ENCODE results near the gene TLL2. TPM values are rescaled to one million over a fixed set of nuclear protein-coding genes. Genes with fewer than 3 reads are reported as not detected.

The TLL2 gene
- total RNA-seq, 120 experiments from 2014 or later: 1.8 to 14.6 (median 4.2) TPM

Other genes with a start within 250 kb of the TLL2 start
- gene BLNK, start 242.4 kb downstream of the TLL2 start, total RNA-seq: 10 to 100 TPM in 16 of 120 experiments, 1 to 10 TPM in 104; 1.1 to 14.8 (median 5.8) TPM
- under 1 TPM in 2 of 120 experiments, not detected in 118; 0.29 to 0.35 TPM for gene DNTT, start 209.5 kb downstream of the TLL2 start, total RNA-seq
- 100 to 1,000 TPM in 24 of 120 experiments, 10 to 100 TPM in 94, 1 to 10 TPM in 2; 4.3 to 287 (median 60.3) TPM for gene OPALIN, start 154.9 kb downstream of the TLL2 start, total RNA-seq
- gene TM9SF3, start 73.1 kb upstream of the TLL2 start, total RNA-seq: 100 to 1,000 TPM in 1 of 120 experiments, 10 to 100 TPM in 119; 52.7 to 101 (median 73.9) TPM
- gene PIK3AP1, start 206.6 kb upstream of the TLL2 start, total RNA-seq: 10 to 100 TPM in 19 of 120 experiments, 1 to 10 TPM in 99, under 1 TPM in 2; 0.84 to 20.5 (median 5.2) TPM

Data from dorsolateral prefrontal cortex (tissue), 118 donors.